Mesenteric fat pad (tissue), 1 donor: Measurements from ENCODE around the gene LSS. TPM values are rescaled to one million over a fixed set of nuclear protein-coding genes. Genes with fewer than 3 reads are reported as not detected.
A peak's percentile ranks its signal among the peaks of the same experiment; 100 is the strongest.

ENCODE experiments used
- DNase-seq: peaks from one replicate; pipeline ENCODE4 v3.0.0-alpha.2; 2020; ENCODE audit warnings: low spot score
- long read RNA-seq: library from polyadenylated mRNA; unstranded; transcript quantifications from one replicate; pipeline ENCODE4 v2.0.0, GENCODE V29; 2020
- total RNA-seq: library from RNA; stranded (reverse); fragmentation: NEBNext Ultra II Directional; extraction: Animal tissue kit (Norgen Biotek cat#: 25700); gene quantifications from one replicate; pipeline ENCODE4 v1.2.1, GENCODE V29; 2021
- donor health status: DM: yes; HTN: yes; CAD: no.

LSS gene
- 81.3 TPM for total RNA-seq
- long read RNA-seq, full-length matches to known transcripts = 18 of 121 reads
- long read RNA-seq, partial matches to known transcripts = 65 of 121 reads
- long read RNA-seq, other reads (novel, unspliced or antisense) = 38 of 121 reads

DNA sequence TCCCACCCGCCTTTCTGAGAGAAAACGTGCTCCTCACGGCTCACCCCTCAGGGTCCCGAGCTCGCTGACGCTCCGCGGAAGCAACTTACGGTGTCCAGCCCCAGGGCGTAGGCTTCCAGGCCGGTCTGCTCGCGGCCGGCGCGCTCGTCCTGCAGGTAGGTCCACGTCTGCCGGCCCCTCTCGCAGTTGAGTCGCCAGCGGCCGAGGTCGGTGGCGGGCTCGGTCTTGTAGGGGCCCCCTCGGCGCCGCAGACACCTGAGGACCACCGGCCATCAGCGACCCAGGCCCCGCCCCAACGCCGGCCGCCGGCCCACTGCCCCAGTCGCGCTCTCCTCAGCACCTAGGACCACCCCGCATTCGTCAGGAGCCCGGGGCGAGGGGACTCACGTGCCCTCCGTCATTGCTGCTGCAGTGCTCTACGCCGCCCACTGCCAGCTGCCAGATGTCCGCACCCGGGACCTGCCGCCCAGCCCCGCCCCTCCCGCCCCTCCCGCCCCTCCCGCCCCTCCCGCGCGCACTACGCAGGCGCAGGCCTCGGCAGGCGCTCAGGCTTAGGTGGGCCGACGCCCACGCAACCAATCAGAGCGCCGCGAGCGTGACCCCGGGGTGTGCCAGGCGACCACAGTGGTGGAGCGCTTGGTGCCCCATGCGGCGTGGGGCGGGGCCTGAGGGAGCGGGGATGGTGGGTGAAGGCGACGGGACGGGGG is at the start of gene LSS:
Gene LSS, minus strand, starts transcription at position 430 of the 707 bp plus-strand sequence. Its CDS starts 29 bp downstream, at position 401.
- DNase-seq = peak; percentile 100

DNA sequence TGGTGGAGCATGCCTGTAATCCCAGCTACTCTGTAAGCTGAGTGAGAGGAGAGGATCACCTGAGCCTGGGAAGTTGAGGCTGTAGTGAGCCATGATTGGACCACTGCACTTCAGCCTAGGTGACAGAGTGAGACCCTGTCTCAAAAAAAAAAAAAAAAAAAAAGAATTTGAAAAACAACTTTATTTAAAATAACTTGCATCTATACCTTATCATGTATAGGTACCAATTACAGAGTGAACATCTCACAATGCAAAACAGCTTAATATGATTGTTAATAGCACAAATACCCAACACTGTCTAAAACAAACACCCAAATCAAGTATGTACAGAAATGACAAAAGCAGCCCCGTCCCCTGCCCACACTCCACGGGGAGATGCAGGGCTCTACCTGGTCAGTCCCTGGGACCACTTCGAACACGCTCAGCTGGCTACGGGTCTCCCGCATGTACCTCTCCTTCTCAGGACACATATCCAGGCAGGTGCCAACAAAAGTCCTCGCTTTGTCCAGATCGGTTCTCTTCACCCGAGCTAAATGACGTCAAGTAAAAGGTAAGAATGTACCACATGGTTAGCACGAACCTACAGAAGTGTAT is 46.3 kb upstream of the LSS start:
- no peak for DNase-seq

DNA sequence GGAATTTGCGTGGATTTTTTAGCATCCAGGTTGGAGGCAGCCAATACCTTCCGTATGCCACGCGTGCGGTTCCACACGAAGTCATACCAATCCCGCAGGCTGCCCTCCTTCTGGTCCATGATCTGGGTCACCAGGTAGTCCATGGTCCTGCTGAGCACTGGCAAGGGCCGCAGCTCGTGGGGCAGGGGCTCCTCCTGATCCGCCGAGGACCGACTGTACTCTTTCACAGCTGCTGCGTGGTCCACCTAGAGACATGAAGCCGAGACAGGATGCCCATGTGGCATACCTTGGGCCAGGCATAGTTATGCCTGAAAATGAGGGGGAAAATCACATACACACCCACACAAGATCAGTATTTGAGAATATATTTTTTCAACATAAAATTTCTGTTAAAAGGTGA is 44.8 kb upstream of the LSS start:
- no peak for DNase-seq

DNA sequence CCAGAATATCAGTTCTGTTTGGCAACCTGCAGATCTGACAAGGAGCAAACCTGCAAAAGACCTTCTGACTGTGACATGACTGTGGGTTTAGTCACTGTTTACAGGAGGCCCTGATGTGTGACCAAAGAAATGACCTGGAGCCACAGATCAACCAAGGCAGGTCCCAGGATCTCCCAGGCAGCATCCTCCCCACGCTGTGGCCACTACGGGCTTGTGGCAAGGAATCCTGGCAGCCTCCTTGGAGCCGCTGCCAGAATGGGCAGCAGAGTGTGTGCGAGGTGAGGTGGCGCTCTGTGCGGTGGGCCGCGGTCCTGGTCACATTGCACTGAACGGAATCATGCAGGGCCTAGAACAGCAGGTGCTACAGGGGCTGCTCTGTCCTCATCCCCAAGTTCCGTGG is 40.9 kb upstream of the LSS start:
- no peak for DNase-seq

DNA sequence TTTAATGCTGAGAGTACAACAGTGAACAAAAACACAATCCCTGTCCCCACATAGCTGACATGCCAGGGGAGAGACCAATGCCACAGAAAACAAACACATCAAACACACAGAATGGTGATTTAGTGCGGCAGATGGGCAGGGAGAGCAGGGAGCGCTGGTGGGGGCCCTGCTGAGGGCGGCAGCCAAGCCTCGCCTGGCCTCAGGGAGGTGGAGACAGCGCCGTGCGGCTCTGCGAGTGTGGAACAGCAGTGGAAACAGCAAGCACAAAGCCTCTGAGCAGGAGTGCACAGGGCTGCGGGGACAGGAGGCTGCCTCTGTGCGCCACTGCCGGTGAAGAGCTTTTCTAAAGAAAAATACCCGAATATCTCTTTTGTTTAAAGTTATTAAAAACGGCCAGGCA is 39.8 kb upstream of the LSS start:
- no peak for DNase-seq

DNA sequence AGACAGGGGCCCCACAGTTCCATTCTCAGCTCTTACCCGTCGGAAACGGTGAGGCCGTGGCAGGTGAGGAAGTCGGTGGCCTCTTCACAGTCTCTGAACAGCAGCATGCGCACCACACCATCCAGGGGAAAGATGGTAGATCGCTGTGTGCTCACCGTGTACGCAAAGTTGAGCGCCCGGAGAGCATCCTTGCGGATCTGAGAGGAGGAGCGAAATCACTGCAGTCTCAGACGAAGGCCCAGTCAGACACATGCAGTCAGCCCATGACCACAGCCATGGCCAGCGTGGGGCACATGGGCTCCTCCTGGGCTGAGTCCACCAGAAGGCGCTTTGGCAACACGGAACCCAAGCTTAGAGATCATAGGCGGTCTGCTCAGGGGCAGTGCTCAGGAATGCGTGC is 38.4 kb upstream of the LSS start:
- no peak for DNase-seq

DNA sequence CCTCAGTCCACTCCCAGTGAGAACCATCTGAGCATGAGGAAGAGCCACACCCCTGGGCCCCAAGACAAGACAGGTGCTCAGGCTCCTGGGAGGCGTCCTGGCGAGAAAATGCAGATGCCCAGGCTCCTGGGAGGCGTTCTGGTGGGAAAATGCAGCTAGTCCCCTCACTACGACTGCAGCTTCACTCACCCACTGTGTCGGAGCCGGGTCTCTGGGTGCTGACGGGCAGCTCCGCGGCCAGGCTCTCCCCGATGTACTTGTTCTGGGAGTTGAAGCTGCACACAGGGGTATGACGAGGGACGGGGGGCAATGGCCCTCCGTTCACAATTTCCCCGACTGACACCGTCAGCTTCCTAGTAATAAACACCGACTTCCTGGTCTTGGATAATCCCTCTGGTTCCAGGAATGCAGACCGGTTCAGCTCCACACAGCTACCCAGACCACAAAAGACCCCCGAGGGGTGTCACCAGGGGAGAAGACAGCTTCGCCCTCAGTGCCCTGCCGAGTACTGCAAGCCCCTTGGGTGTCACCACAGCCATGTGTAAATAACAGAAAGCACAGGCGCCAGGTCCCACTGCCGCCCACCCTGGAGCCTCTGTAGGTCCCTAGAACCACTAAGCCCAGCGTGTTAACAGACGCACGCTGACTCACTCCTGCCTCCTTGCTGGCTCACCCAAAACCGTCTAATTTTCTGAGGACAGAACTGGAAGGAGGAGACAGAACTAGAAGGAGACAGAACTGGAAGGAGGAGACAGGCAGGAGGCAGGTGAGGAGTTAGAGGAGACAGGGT is 37.4 kb upstream of the LSS start:
- no peak for DNase-seq

DNA sequence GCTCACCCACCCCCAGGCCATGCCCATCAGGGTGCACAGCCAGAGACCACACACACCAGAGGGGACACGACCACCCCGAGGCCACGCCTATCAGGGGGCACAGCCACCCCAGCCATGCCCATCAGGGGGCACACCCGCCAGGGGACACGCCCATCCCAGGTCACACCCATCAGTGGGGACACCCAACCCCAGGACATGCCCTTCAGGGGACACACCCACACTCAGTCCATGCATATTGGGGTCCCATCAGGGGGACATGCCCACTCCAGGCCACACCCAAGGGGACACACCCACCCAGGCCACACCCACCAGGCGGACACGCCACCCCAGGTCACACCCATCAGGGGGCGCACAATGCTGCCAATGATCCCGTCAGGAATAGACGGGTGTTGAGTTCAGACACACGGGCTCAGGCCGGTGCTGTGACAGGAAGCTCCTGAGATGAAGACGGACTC is 36.1 kb upstream of the LSS start:
- no peak for DNase-seq

DNA sequence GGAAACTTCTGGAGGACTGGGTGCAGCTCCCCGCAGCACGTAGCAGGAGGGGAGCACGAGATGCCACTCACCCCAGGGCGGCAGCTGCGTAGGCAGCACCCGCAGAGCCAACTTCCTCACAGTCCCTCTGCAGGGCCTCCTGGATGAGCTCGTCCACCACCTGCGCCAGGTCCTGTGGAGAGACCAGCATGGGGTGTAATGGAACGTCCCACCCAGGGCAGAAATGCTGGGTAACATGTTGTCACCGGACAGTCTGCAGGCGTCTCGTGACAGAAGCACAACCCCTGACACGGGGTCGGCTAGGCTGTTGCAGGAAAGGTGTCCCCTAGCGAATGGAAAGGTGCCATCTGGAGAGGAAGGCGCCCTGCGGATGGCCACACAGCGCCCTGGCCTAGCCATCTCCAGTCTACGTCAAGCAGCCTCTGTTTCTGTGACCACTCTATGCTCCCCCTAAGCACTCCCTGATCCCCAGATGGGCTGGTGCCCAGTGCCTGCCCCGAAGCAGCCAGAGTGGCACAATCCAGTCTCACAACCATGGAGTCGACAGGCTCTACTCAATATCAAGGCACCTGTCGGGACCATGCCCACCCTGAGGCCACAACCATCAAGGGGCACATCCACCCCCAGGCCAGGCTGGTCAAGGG is 35.6 kb upstream of the LSS start:
- no peak for DNase-seq

DNA sequence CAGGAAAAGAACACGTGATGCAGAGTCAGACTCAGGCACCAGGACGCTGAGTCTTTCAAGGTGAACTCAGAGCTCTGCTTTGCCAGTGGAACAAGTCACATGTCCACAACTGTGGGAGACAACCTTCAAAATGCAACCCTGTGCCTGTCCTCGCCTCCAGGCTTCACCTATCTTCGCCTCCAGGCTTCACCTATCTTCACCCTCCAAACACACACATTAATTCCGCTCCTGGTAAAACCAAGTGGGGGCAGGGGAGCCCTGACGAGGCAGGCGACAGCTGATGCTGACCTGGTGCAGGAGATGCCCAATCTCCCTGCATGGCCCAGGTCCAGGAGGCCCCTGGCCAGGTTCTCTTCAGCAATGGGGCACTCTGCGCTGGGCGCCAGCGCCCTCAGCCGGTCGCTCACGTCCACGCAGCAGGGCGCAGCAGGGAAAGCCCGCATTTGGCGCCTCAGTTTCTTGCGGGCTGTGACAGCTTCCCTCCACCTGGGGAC is 28.0 kb upstream of the LSS start:
- DNase-seq = peak; percentile 71

DNA sequence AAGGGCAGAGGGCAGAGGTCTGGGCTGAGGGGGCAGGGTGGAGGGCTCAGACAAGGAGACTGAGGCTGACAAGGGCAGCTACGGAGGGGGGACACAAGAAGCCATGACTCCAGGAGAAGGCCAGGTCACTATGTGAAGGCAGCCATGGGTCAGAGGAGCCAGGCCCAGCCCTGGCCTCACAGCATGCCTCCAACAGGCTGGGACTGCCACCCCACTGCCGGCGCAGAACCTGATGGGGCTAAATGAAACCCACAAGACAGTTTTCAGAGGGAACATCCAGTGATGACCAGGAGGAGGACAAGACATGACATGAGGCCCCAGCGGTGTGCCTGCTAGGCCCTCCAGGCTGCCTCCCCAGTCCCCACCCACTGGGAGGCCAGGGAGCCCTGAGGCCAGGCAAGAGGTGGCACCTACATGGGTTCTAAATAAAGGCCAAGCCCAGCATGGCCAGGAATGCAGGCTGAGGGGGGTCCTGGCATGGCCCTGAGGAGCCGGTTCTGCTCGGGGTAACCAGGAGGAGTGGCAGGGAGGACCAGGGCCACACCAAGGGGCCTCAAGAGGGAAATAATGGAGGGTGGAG is 27.3 kb upstream of the LSS start:
- DNase-seq = peak; percentile 49

DNA sequence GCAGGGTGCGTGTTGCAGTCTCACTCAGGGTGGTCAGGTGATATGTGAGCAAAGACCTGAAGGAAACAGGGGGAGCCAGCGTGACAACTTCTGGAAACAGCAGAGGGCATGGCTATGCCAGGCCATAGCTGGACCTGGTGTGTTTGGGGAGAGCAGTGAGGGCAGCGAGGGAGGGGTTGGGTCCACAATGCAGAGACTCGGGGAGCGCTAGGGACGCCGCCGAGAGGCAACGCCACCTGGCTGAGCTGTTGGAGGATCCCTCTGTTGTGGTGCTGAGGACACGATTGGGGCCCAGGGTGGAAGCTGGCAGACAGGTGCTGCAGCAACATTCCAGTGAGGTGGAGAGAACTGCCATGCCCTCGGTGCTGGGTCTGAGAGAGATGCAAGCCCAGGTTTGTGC is 26.6 kb upstream of the LSS start:
- DNase-seq = peak; percentile 62

DNA sequence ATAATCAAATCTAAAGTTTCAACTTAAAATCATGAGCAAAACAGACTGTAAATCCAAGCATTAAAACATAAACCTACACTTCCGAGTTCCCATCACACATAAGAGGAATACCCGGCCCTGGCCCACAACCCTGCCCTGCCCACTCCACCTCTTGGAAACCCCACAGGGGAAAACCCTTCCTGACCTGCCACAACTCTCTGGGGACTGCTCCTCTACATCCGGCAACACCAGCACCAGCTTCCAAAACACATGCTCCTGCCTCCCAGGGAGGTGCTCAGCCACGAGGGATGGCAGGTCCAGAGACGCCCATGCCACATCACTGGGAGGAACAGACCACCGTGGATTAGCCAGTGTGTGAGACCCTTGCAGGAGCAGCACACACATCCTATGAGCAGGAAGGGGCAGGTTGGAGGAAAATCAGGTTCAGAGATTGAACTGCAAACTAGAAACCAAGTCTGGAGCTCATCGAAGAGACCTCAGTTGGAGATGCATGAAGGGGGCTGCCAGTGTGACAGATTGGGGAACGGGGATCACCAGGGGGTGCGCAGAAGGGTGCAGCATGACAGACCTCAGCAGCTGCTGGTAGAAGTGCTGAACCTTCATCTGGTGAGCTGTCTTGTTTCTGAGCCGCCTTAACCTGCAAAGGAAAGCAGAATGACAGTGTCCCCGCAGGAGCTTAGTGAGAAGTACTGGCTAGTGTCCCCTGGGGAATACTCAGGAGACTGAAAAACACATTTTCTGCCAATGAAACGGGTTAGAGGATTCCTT is 25.8 kb upstream of the LSS start:
- DNase-seq = peak; percentile 80

DNA sequence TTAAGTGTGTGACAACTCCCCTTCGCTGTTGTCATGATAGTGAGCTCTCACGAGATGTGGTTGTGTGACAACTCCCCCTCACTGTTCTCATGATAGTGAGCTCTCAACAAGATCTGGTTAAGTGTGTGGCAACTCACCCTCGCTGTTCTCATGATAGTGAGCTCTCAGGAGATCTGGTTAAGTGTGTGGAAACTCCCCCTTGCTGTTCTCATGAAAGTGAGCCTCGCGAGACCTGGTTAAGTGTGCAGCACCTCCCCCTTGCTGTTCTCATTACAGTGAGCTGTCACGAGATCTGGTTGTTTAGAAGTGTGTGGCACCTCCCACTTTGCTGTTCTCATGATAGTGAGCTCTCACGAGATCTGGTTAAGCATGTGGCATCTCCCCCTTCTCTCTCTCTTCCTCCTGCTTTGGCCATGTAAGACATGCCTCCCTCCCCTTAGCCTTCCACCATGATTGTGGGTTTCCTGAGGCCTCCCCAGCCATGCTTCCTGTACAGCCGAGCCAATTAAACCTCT is 25.1 kb upstream of the LSS start:
- peak; percentile 12 for DNase-seq

DNA sequence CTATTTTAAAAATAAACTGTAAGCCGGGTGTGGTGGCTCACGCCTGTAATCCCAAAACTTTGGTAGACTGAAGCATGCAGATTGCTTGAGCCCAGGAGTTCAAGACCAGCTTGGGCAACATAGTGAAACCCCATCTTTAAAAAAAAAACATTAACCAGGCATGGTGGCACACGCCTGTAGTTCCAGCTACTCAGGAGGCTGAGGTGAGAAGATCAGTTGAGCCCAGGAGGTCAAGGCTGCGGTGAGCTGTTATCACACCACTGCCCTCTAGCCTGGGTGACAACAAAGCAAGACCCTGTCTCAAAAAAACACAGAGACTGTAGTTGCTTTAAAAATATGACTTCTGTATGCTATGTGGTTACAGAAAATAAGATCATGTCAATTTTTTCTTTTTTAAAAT is 24.3 kb upstream of the LSS start:
- DNase-seq = peak; percentile 8

DNA sequence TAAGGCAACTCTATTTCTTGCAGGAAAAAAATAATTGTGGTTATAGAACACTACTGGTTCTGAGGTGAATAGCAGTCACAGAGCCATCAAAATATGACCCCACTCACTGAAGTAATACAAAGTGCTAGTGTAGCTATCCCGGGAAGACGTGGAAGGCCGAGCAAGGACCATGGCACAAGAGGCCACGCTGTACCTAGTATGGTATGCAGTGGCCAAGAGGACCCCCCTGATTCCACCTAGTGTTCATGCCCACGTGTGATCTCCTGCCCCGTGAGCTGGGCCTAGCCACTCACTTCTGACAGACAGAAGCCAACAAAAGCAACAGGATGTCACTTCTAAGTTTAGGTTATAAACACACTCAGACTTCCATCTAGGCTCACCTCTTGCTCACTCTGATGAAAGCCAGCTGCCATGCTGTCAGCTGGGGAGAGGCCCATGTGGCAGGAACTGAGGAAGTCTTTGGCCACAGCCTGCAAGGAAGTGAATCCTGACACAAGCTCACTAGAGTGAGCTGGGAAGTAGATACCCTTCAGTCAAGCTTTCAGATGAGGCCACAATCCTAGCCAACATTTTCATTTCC is 21.7 kb upstream of the LSS start:
- peak; percentile 51 for DNase-seq

DNA sequence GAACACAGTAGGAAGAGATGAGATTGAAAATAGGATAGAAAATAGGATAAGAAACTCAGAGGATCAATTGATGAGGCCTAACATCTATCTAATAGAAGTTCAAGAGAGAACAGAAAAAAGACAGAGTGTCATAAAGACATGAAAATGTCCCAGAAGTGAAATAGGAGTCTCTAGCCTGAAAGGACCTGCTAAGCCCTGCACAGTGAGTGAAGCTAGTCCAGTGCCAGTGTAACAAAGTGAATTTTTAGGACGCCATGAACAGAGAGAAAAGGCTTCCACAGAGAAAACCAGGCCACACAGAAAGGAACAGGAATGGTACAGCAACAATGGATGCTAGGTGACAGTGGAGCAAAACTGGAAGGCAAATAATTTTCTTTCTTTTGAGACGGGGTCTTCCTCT is 20.3 kb upstream of the LSS start:
- DNase-seq = no peak

DNA sequence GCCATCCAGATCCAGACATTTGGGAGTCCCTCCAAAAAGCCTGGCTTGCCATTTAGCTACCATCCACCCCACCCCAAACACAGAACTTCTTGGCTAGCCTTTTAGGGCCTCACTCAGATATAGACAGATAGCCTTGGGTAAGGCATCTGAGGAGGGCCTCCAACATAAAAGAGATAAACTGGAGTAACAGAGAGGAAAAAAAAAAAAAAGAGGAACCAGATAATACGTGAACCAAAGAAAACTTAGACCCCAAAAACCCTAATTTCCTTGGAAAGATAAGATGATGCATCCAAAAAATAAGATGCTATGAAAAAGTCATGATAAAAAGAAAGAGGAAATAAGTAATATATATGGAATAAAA is 19.8 kb upstream of the LSS start:
- DNase-seq = no peak

DNA sequence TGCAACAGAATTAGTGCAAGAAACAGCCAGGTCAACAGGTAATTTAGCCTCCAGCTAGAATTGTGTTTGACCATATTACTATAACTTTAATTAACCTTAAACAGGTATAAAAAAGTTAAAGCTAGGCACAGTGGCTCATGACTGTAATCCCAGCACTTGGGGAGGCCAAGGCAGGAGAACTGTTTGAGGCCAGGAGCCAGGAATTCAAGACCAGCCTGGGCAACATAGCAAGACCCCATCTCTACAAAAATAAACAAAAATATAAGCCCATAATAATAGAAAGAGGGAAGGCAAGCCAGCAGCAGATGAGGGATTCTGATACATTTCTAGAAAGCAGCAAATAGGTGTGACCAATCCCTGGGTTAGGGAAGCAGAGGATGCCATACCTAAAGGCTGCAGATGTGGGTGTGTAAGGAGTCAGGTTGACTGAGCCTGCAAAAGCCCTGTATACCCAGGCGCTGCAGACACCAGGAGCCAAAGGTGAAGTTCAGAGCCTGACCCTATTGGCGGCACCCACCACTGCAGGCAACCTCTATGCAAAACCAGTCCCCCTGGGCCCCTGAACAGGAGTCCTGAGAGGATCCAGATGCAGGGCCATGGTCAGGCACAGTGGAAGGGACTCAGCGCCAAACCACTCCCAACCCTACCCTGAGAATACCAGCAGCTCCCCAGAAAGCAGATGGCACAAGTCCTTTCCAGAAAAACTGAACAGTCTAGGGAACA is 19.3 kb upstream of the LSS start:
- DNase-seq = peak; percentile 62
